Measurements from ENCODE around the gene GNG11.

DNA sequence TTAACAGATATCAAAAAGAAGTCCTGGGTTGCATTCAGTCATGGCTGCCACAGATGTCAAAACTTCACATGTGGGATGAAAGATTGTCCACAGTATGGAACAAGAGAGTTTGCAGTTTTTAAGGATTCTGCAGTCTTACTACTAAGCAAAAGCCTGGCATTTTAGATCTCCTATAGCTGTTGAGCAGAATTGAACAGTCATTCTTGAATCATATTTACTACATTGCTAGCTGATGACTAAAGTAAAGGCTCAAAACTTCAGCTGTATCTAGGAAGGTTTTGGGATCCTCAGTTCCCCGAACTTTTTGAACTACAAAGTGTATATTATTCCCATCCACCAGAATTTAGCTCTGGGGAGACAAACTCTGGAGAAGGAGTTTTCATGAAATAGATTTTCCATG lies 51.6 kb downstream of the GNG11 start:
- no peak for TF ChIP-seq CTCF (IDR thresholded peaks at IDR 0.05)
- no peak for TF ChIP-seq POLR2AphosphoS5 (IDR thresholded peaks at IDR 0.05)
- TF ChIP-seq POLR2A (IDR thresholded peaks at IDR 0.05): no peak
